Right forelimb (tissue), 1 donor: ENCODE measurements around the gene CACNA1A.
"Not testable (repeated sequence)": the region's sequence is repeated elsewhere in the genome, so short reads cannot be mapped to it uniquely, and the experiment has no call there.

ENCODE experiments used
- DNase-seq: peaks from one replicate; pipeline ENCODE4 v3.0.0-alpha.2; 2018

The CACNA1A gene

GRCh38 chr19:13185763-13186657 is 320.3 kb downstream of the CACNA1A start:
- DNase-seq: not testable (repeated sequence)

GRCh38 chr19:13184926-13185325 is 321.4 kb downstream of the CACNA1A start:
- DNase-seq: not testable (repeated sequence)

GRCh38 chr19:13181747-13182388 is 324.4 kb downstream of the CACNA1A start:
- DNase-seq: peak; percentile 82

- DNase-seq: not testable (repeated sequence)
These were observed 328.0 kb downstream of the CACNA1A start for GRCh38 chr19:13178291-13178690.

GRCh38 chr19:13177584-13177983 is 328.7 kb downstream of the CACNA1A start:
- not testable (repeated sequence) for DNase-seq

- no peak for DNase-seq
These were observed 329.9 kb downstream of the CACNA1A start for GRCh38 chr19:13176345-13176744.

GRCh38 chr19:13173139-13173737 is 333.0 kb downstream of the CACNA1A start:
- no peak for DNase-seq

GRCh38 chr19:13172346-13173138 is 333.7 kb downstream of the CACNA1A start:
- no peak for DNase-seq

- DNase-seq: no peak
These were observed 335.1 kb downstream of the CACNA1A start for GRCh38 chr19:13171146-13171545.

- no peak for DNase-seq
These were observed 336.5 kb downstream of the CACNA1A start for GRCh38 chr19:13169769-13170168.

- not testable (repeated sequence) for DNase-seq
These were observed 340.1 kb downstream of the CACNA1A start for GRCh38 chr19:13166151-13166550.

GRCh38 chr19:13165162-13165997 is 340.9 kb downstream of the CACNA1A start:
- DNase-seq: no peak

- DNase-seq: peak; percentile 81
These were observed 341.7 kb downstream of the CACNA1A start for GRCh38 chr19:13164343-13165161.

- DNase-seq: peak; percentile 81
These were observed 342.5 kb downstream of the CACNA1A start for GRCh38 chr19:13163609-13164342.

- peak; percentile 93 for DNase-seq
These were observed 343.3 kb downstream of the CACNA1A start for GRCh38 chr19:13162724-13163608.

GRCh38 chr19:13160557-13160956 is 345.7 kb downstream of the CACNA1A start:
- no peak for DNase-seq

GRCh38 chr19:13159713-13160112 is 346.6 kb downstream of the CACNA1A start:
- no peak for DNase-seq
